WTC11 (cell line): ENCODE data around the gene LDLRAD3. TPM values are rescaled to one million over a fixed set of nuclear protein-coding genes. Genes with fewer than 3 reads are reported as not detected.

Source experiments
- ATAC-seq: fragments of 200-7000 bp; cut with Tn5 transposase; 2 replicates; pipeline ENCODE4 v1.10.0; 2021; ENCODE audit warnings: mild to moderate bottlenecking, moderate library complexity
- CTCF ChIA-PET: fragments of 300-600 bp; sonication (Branson Sonifier 250); formaldehyde crosslinking; loops from one replicate; lab custom pipeline; 2021; ENCODE audit warnings: antibody characterized with exemption; lab: Charles Lee
- POLR2A ChIA-PET: fragments of 350-600 bp; sonication (Branson Sonifier 250); formaldehyde crosslinking; loops from one replicate; lab custom pipeline; 2021; ENCODE audit warnings: antibody characterized with exemption; lab: Charles Lee
- DNase-seq: peaks from one replicate; pipeline ENCODE4 v3.0.0; 2021; ENCODE audit warnings: low spot score
- H3K27ac Mint-ChIP-seq: 2 replicates; pipeline ENCODE4 v1.8.0; 2021; ENCODE audit warnings: mixed read lengths
- H3K27me3 Mint-ChIP-seq: 2 replicates; pipeline ENCODE4 v1.8.0; 2021; ENCODE audit warnings: low read depth, mild to moderate bottlenecking, moderate library complexity, mixed read lengths
- H3K36me3 Mint-ChIP-seq: 2 replicates; pipeline ENCODE4 v1.8.0; 2021; ENCODE audit warnings: mixed read lengths
- H3K4me1 Mint-ChIP-seq: 2 replicates; pipeline ENCODE4 v1.8.0; 2022; ENCODE audit warnings: mixed read lengths
- H3K4me3 Mint-ChIP-seq: 2 replicates; pipeline ENCODE4 v1.8.0; 2021; ENCODE audit warnings: mild to moderate bottlenecking, moderate library complexity, mixed read lengths
- H3K9me3 Mint-ChIP-seq: 2 replicates; pipeline ENCODE4 v1.8.0; 2021; ENCODE audit warnings: mixed read lengths
- ATF6 ChIP-seq: sonication (generic); formaldehyde crosslinking; IDR thresholded peaks from 2 replicates; pipeline ENCODE4 v1.8.1; 2023; ENCODE audit warnings: mild to moderate bottlenecking, missing genetic modification reagents
- E2F1 ChIP-seq: sonication (generic); formaldehyde crosslinking; IDR thresholded peaks from 2 replicates; pipeline ENCODE4 v1.8.0; 2022; ENCODE audit warnings: mild to moderate bottlenecking, missing genetic modification reagents
- ELF4 ChIP-seq: sonication (generic); formaldehyde crosslinking; IDR thresholded peaks from 2 replicates; pipeline ENCODE4 v1.8.1; 2022; ENCODE audit warnings: low read depth, mild to moderate bottlenecking, moderate library complexity, missing genetic modification reagents
- HMGXB4 ChIP-seq: sonication (generic); formaldehyde crosslinking; IDR thresholded peaks from 2 replicates; pipeline ENCODE4 v1.8.1; 2023; ENCODE audit warnings: mild to moderate bottlenecking, moderate library complexity, missing genetic modification reagents
- IRF2 ChIP-seq: sonication (generic); formaldehyde crosslinking; IDR thresholded peaks from 2 replicates; pipeline ENCODE4 v1.8.0; 2022; ENCODE audit warnings: low read depth, missing genetic modification reagents, borderline replicate concordance
- JUN ChIP-seq: sonication (generic); formaldehyde crosslinking; IDR thresholded peaks from 2 replicates; pipeline ENCODE4 v1.8.0; 2023; ENCODE audit warnings: mild to moderate bottlenecking, missing genetic modification reagents
- MLX ChIP-seq: sonication (generic); formaldehyde crosslinking; IDR thresholded peaks from 2 replicates; pipeline ENCODE4 v1.8.1; 2023; ENCODE audit warnings: mild to moderate bottlenecking, missing genetic modification reagents, moderate library complexity
- MXD4 ChIP-seq: fragments of 250-450 bp; sonication (Bioruptor Pico); IDR thresholded peaks from 2 replicates; pipeline ENCODE4 v1.8.0; 2021; ENCODE audit warnings: mild to moderate bottlenecking, moderate library complexity, borderline replicate concordance
- USF2 ChIP-seq: sonication (generic); formaldehyde crosslinking; IDR thresholded peaks from 2 replicates; pipeline ENCODE4 v1.8.1; 2023; ENCODE audit warnings: mild to moderate bottlenecking, missing genetic modification reagents, moderate library complexity
- ZNF138 ChIP-seq: sonication (generic); formaldehyde crosslinking; conservative IDR thresholded peaks from 2 replicates; pipeline ENCODE4 v1.8.1; 2022; ENCODE audit warnings: mild to moderate bottlenecking, moderate library complexity, missing genetic modification reagents
- ZNF232 ChIP-seq: sonication (generic); formaldehyde crosslinking; IDR thresholded peaks from 2 replicates; pipeline ENCODE4 v1.8.0; 2022; ENCODE audit warnings: mild to moderate bottlenecking, missing genetic modification reagents
- ZNF532 ChIP-seq: fragments of 250-450 bp; sonication (Bioruptor Pico); IDR thresholded peaks from 2 replicates; pipeline ENCODE4 v1.9.0; 2021; ENCODE audit warnings: mild to moderate bottlenecking, borderline replicate concordance
- total RNA-seq: library from RNA; stranded (reverse); gene quantifications from 3 replicates; pipeline ENCODE4 v1.2.3, GENCODE V29; 2021
- TF ChIP-seq, protein P1 (sequence below): fragments of 250-450 bp; sonication (Bioruptor Pico); IDR thresholded peaks from 2 replicates; pipeline ENCODE4 v1.8.0; 2021; ENCODE audit warnings: mild to moderate bottlenecking
- TF ChIP-seq, protein P2 (sequence below): sonication (generic); formaldehyde crosslinking; conservative IDR thresholded peaks from 2 replicates; pipeline ENCODE4 v1.8.1; 2023; ENCODE audit warnings: mild to moderate bottlenecking, low read depth, missing genetic modification reagents, moderate library complexity
- TF ChIP-seq, protein P3 (sequence below): fragments of 250-450 bp; sonication (Bioruptor Pico); IDR thresholded peaks from 2 replicates; pipeline ENCODE4 v1.9.0; 2021; ENCODE audit warnings: mild to moderate bottlenecking

The LDLRAD3 gene
- total RNA-seq, 1 experiment from 2014 or later: 14.5 TPM

- H3K9me3 Mint-ChIP-seq: peaks cover 6% of the 10 kb centered on the region
- peaks cover 3% of the 10 kb centered on the region; the same call in 1 of the 2 replicates for H3K27me3 Mint-ChIP-seq
- peak overlapping the region; percentile 85 for H3K27ac Mint-ChIP-seq
- H3K36me3 Mint-ChIP-seq: peaks cover 27% of the 10 kb centered on the region
- H3K4me1 Mint-ChIP-seq: peaks cover 62% of the 10 kb centered on the region
- no peak overlapping the region; the same call in 1 of the 2 replicates for H3K4me3 Mint-ChIP-seq
- TF ChIP-seq ZNF532 (no peak), MXD4 (CRISPR knock-in tag) (no peak), ATF6 (no peak), USF2 (CRISPR knock-in tag) (no peak), IRF2 (CRISPR knock-in tag) (no peak), ZNF138 (CRISPR knock-in tag) (no peak), E2F1 (CRISPR knock-in tag) (no peak), JUN (CRISPR knock-in tag) (no peak), ELF4 (no peak), MLX (CRISPR knock-in tag) (no peak), HMGXB4 (no peak), ZNF232 (CRISPR knock-in tag) (no peak)
- TF ChIP-seq, protein P1, sequence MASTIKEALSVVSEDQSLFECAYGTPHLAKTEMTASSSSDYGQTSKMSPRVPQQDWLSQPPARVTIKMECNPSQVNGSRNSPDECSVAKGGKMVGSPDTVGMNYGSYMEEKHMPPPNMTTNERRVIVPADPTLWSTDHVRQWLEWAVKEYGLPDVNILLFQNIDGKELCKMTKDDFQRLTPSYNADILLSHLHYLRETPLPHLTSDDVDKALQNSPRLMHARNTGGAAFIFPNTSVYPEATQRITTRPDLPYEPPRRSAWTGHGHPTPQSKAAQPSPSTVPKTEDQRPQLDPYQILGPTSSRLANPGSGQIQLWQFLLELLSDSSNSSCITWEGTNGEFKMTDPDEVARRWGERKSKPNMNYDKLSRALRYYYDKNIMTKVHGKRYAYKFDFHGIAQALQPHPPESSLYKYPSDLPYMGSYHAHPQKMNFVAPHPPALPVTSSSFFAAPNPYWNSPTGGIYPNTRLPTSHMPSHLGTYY: no peak
- TF ChIP-seq, protein P2, sequence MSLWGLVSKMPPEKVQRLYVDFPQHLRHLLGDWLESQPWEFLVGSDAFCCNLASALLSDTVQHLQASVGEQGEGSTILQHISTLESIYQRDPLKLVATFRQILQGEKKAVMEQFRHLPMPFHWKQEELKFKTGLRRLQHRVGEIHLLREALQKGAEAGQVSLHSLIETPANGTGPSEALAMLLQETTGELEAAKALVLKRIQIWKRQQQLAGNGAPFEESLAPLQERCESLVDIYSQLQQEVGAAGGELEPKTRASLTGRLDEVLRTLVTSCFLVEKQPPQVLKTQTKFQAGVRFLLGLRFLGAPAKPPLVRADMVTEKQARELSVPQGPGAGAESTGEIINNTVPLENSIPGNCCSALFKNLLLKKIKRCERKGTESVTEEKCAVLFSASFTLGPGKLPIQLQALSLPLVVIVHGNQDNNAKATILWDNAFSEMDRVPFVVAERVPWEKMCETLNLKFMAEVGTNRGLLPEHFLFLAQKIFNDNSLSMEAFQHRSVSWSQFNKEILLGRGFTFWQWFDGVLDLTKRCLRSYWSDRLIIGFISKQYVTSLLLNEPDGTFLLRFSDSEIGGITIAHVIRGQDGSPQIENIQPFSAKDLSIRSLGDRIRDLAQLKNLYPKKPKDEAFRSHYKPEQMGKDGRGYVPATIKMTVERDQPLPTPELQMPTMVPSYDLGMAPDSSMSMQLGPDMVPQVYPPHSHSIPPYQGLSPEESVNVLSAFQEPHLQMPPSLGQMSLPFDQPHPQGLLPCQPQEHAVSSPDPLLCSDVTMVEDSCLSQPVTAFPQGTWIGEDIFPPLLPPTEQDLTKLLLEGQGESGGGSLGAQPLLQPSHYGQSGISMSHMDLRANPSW (CRISPR knock-in tag): no peak
- TF ChIP-seq, protein P3, sequence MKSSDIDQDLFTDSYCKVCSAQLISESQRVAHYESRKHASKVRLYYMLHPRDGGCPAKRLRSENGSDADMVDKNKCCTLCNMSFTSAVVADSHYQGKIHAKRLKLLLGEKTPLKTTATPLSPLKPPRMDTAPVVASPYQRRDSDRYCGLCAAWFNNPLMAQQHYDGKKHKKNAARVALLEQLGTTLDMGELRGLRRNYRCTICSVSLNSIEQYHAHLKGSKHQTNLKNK (CRISPR knock-in tag): no peak
- POLR2A ChIA-PET: interaction anchor here (0.6 kb wide), 1 partner anchor 13 kb away, joined by 7 read pairs; no protein-coding TSS in a partner anchor
- DNase-seq: no peak
- no peak for ATAC-seq
- CTCF ChIA-PET: interaction anchor here (1.0 to 2.1 kb wide), 5 partner anchors 19 to 266 kb away, joined by 5 to 10 read pairs (median 5); no protein-coding TSS in a partner anchor
Observed at GRCh38 chr11:36088266-36088972, 144.6 kb downstream of the LDLRAD3 start.
